NCI-H748 (cell line): ENCODE results near the gene SNPH.

Source experiments
- DNase-seq: peaks from one replicate; lab custom pipeline; 2025; ENCODE audit not compliant: unreplicated experiment; lab: John Stamatoyannopoulos, UW

The SNPH gene

GRCh38 chr20:1323256-1323655 is 57.2 kb downstream of the SNPH start:
- DNase-seq, result no peak

GRCh38 chr20:1323830-1324597 is 57.9 kb downstream of the SNPH start:
- no peak for DNase-seq

DNA sequence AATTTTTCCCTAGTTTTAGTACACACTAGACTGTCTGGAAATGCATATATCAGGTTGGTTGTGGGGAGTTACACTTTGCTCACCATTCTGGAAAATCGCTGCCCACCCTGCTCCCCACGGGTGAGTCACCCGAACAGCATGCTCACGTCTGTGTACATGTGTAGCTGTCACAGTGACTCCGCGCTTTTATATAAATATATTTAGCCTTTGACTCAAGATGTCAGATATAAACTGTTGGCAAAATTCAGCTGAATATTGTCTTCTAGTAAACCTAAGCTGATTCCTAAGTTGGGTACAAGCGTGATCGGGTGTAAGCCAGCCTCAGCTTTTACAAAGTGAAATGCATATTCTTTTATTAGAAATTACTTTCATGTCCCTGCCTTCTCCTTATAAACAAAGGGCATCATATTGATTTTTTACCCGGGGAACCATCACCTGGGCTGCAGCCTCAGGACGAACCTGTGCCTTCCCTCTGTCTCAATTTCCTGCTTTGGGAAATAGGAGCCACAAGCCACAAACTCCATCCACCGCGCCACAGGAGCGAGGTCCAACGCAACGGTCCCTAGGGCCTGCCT is 58.6 kb downstream of the SNPH start:
- no peak for DNase-seq

GRCh38 chr20:1325173-1326030 is 59.3 kb downstream of the SNPH start:
- DNase-seq, result peak; percentile 99

DNA sequence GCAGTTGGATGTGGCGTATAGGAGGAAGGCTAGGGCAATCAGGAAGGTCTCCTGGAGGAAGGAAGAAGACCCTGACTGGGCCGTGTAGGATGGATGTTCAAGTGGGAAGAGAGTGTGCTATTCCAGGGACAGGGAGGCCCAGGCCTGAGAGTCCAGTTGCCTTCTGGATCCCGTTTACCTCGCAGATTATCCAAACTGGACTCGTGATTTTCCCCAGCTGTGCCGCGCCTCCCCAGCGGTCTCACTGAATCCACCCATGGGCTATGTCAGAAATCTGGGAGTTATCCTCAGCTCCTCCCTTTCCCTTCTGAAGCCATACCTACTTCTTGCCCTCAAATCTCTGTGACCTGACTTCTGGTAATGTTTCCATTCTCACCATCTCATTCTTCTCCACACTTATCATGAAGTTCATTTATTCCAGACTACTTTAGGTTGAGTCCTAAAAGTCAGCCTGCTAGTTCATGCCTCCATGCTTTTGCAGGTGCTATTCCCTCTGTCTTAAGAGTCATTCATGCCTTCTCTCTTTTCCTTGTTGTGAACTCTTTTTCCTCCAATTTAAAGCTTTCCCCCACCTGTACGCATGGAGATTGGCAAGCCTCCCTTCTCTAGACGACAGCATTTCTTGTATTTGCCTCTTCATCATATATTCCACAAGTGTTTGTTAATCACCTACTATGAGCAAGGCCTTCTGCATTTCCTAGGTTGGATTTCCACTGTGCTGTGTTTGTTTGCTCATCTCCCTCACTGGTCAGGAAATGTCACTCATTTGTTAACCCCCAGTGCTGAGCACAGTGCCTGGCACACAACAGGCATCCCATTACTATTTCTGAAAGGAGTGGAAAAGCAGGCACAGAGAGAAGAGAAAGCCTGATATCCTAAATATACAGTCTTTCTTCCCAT is 60.2 kb downstream of the SNPH start:
- DNase-seq, result no peak

DNA sequence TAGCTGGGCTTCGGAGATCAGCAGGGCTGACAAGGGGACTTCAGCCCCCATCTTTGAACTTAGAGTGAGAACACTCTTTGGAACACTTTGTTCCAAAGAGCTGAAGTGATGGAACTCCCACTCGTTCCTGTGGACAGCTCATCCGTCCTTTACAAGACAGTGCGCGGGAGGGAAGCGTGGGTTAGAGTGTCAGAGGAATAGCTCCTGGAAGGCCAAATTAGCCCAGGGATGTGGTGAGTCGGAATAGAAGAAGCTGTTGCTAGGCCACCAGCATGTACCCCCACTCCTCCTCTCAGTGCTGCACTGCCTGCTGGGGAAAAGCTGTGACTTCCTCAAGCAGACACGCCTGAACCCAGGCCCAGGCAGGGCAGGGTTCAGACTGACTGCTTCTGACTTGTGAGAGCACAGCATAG is 61.2 kb downstream of the SNPH start:
- DNase-seq, result no peak

DNA sequence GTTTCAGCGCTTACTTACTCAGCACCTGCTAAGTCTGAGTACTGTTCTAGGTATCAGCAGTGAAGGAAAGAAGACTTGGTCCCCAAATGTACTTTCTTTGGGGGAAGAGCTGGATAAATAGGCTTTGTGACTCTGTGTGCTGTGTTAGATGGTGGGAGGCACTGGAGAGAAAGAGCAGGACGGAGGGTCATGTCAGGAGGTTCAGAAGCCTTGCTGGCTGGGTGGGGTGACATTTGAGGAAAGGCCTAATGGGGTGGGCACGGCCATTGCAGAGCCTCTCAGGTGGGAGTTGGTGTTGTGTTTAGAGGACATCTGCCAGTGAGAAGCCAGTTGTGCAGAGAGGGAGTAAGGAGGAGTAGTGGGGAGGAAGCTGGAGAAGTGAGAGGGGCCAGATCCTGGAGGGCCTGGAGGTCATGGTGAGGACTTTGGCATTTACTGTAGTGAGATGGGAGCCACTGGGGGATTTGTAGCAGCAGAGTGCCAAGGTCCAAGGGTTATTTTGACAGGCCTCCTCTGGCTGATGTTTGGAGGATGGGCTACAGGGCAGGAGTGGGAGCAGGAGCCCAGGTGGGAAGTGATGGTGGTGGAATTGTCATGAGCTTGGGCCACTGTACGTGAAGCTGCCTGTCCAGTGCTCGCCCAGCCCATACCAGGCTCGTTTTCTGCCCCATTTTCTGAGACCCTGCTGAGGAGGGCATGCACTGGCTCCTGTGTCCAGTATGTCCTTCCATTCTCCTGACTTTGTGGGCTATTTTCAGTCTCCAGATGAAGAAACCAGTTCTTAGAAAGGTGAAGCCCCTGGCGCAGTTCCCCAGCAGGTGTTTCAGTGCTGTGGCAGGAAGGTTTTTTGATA is 62.0 kb downstream of the SNPH start:
- no peak for DNase-seq

GRCh38 chr20:1328680-1329330 is 62.7 kb downstream of the SNPH start, which contains the start of gene SDCBP2:
Gene SDCBP2 (minus strand): TSS chr20:1329139. CDS start chr20:1320416, 8,723 bp downstream.
- DNase-seq, result no peak

GRCh38 chr20:1330075-1330830 is 64.2 kb downstream of the SNPH start:
- DNase-seq, result no peak

- no peak for DNase-seq
These were observed 65.0 kb downstream of the SNPH start for GRCh38 chr20:1331101-1331500.

DNA sequence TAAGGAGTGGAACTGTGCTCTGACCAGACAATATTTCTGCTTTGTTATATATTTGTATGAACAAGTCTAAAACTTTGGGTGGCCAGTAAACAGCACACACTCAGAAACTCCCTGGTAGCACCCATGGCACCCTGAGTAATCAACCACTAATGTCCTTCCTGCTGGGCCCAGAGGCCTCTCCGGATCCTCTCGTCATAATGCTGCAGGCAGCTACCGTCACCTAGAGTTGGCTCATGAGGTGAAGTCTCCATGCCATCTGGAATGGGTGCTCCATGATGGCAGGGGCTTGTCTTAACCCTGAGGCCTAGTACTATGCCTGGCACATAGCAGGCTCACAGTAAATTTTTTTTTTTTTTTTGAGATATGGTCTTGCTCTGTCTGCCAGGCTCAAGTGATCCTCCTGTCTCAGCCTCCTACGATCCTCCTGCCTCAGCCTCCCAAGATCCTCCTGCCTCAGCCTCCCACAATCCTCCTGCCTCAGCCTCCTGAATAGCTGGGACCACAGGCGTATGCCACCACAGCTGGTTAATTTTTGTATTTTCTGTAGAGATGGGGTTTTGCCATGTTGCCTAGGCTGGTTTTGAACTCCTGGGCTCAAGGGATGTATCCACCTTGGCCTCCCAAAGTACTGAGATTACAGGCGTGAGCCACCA is 65.8 kb downstream of the SNPH start:
- DNase-seq, result no peak

GRCh38 chr20:1332749-1333300 is 66.7 kb downstream of the SNPH start:
- DNase-seq, result no peak

DNA sequence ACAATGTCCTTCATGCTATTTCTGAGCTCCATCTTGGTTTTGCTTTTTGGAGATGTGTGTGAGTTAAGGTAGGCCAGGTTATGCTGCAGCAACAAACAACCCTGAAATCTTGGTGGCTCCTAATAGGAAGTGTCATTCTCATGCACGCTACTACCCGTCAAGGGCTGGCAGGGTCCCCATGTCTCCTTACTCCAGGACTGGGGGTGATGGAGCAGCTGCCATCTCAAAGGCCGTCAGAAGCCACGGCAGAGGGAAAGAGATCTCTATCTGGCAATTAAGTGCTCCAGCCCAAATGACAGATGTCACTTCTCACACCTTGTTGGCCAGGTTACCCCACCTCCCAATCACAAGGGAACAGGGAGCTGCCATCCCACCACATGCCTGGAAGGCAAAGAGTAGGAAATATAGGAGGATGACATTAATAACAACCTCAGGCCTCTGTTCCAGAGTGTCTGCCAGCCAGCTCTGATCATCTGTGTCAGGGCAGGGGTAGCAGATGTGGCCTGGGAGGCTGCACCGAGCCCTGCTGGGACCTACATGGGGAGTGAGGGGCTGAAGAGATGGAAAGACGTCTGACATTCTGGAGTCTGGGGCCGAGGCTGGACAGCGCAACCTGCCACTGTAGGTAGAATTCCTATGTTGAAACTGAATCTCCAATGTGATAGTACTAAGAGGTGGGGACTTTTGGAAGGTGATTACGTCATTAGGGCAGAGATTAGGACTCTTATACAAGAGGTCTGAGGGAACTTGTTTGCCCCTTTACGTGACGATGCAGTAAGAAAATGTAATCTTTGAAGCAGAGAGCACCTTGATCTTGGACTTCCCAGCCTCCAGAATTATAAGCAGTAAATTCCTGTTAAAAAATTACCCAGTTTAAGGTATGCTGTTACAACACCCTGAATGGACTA is 67.6 kb downstream of the SNPH start:
- no peak for DNase-seq

GRCh38 chr20:1334370-1334731 is 68.3 kb downstream of the SNPH start:
- DNase-seq, result no peak

GRCh38 chr20:1334761-1335160 is 68.7 kb downstream of the SNPH start:
- DNase-seq, result peak; percentile 56

DNA sequence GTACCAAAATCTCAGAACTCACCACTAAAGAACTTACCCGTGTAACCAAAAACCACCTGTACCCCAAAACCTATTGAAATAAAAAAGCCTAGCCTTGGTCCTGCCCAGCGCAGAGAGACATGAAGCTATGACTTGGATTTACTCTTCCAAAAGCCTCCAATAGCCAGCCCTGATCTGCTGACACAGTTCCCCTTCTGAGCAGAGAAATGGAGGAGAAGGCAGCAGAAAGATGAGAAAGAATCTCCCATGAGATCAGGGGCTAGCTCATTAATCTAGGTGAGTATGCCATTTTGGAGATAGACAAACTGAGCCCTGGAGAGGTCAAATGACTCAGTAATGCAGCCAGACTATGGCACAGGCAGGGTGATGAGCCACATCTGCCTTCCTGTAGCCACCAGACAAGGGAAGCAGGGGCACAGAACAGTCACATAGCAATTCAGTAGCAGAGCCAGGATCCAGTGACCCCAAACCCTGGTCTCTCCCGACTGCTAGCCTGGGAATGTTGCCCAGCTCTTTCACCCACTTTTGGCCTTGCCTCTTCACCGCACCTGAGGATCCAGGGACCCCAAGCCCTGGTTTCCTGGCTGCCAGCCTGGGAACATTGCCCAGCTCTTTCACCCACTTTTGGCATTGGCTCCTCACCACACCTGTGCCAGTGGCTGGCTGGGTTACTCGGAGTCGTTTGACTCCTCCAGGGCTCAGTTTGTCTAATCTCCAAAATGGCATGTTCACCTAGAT is 70.0 kb downstream of the SNPH start:
- DNase-seq, result no peak
